ENCODE measurements around the gene TAF11L11. TPM values are rescaled to one million over a fixed set of nuclear protein-coding genes. Genes with fewer than 3 reads are reported as not detected.
"Not testable (repeated sequence)": the region's sequence is repeated elsewhere in the genome, so short reads cannot be mapped to it uniquely, and the experiment has no call there.

The TAF11L11 gene
- total RNA-seq, result not detected
- long read RNA-seq, result 0 reads

DNA sequence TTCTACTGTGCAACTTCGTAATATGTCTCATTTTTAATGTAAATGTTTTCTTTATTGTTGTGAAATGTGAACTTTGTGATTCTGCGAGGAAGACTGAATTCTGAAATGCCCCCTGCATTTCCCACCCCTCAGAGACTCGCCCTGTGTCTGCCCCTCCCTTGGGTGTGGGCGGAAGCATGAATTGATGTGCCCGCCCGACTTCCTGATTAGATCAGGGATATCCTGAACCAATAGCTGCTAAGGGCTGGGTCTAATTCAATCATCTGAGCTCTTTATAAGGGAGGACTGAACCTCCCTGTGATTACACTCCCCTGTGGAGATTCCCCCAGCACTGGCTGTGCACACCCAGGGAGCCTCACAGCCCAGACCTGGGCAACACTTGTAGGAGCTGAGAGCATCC is at the start of gene TAF11L11:
TSS of gene TAF11L11 (plus strand) at position 304 of the 400 bp plus-strand sequence.
- H3K4me1 ChIP-seq; H3K27ac ChIP-seq; H3K4me3 ChIP-seq; H3K27me3 ChIP-seq; ATAC-seq; intact Hi-C loops (cut with DNase I); H3K9me3 ChIP-seq; DNase-seq; H3K36me3 ChIP-seq: not testable (repeated sequence)

DNA sequence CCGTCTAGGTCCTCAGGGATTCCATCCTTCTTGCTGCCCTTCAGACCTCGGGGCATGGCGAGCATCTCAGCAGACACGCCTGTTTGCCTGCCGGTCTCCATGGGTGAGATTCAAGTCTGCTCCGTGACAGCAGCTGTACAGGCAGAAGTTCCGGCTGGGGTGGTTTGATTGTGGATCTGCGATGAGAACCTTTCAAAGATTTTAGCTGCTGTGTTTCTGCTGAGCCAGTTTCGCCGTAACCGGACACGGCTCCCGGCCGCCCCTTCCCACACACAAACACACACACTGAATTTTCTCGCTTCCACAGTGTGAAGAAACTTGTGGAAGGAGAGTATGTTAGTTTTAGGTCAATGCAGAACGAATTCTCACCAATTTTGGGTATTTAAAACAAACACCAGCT is 18.3 kb upstream of the TAF11L11 start, which contains the start of gene TAF11L7:
TSS of gene TAF11L7 (minus strand) at position 101 of the 400 bp plus-strand sequence.
- DNase-seq; H3K27ac ChIP-seq; H3K27me3 ChIP-seq; ATAC-seq; H3K4me3 ChIP-seq; H3K36me3 ChIP-seq; H3K4me1 ChIP-seq; H3K9me3 ChIP-seq; intact Hi-C loops (cut with DNase I): not testable (repeated sequence)

DNA sequence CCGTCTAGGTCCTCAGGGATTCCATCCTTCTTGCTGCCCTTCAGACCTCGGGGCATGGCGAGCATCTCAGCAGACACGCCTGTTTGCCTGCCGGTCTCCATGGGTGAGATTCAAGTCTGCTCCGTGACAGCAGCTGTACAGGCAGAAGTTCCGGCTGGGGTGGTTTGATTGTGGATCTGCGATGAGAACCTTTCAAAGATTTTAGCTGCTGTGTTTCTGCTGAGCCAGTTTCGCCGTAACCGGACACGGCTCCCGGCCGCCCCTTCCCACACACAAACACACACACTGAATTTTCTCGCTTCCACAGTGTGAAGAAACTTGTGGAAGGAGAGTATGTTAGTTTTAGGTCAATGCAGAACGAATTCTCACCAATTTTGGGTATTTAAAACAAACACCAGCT is 13.1 kb upstream of the TAF11L11 start, which contains the start of gene TAF11L8:
TSS of gene TAF11L8 (minus strand) at position 101 of the 400 bp plus-strand sequence.
- H3K27me3 ChIP-seq; H3K27ac ChIP-seq; H3K4me3 ChIP-seq; H3K9me3 ChIP-seq; DNase-seq; intact Hi-C loops (cut with DNase I); H3K4me1 ChIP-seq; ATAC-seq; H3K36me3 ChIP-seq: not testable (repeated sequence)

DNA sequence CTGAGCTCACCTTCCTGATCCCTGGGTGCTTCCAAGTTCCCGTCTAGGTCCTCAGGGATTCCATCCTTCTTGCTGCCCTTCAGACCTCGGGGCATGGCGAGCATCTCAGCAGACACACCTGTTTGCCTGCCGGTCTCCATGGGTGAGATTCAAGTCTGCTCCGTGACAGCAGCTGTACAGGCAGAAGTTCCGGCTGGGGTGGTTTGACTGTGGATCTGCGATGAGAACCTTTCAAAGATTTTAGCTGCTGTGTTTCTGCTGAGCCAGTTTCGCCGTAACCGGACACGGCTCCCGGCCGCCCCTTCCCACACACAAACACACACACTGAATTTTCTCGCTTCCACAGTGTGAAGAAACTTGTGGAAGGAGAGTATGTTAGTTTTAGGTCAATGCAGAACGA is 9.7 kb upstream of the TAF11L11 start, which contains the start of gene TAF11L9:
TSS of gene TAF11L9 (minus strand) at position 140 of the 400 bp plus-strand sequence.
- H3K27me3 ChIP-seq; intact Hi-C loops (cut with DNase I): not testable (repeated sequence)

DNA sequence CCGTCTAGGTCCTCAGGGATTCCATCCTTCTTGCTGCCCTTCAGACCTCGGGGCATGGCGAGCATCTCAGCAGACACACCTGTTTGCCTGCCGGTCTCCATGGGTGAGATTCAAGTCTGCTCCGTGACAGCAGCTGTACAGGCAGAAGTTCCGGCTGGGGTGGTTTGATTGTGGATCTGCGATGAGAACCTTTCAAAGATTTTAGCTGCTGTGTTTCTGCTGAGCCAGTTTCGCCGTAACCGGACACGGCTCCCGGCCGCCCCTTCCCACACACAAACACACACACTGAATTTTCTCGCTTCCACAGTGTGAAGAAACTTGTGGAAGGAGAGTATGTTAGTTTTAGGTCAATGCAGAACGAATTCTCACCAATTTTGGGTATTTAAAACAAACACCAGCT is 6.3 kb upstream of the TAF11L11 start, which contains the start of gene TAF11L10:
TSS of gene TAF11L10 (minus strand) at position 101 of the 400 bp plus-strand sequence.
- H3K9me3 ChIP-seq; DNase-seq; intact Hi-C loops (cut with DNase I); H3K4me3 ChIP-seq; H3K27ac ChIP-seq; H3K4me1 ChIP-seq; H3K27me3 ChIP-seq; ATAC-seq; H3K36me3 ChIP-seq: not testable (repeated sequence)

More for the DNA sequence above, 9.7 kb upstream of the TAF11L11 start, which contains the start of gene TAF11L9:
- ATAC-seq, H3K9me3 ChIP-seq, DNase-seq, H3K27ac ChIP-seq, H3K4me1 ChIP-seq, H3K4me3 ChIP-seq, H3K36me3 ChIP-seq: not testable (repeated sequence)

DNA sequence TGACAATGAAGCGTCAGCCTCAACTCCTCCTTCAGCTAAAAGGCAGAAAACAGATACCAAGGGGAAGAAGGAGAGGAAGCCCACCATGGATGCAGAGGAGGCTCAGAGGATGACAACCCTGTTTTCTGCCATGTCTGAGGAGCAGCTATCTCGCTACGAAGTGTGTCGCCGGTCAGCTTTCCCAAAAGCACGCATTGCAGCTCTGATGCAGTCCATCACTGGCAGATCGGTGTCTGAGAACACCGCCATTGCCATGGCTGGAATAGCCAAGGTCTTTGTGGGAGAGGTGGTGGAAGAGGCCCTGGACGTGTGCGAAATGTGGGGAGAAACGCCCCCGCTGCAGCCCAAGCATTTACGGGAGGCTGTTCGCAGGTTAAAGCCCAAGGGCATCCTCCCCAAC is 968 bp downstream of the TAF11L11 start:
- Histone ChIP-seq H3K4me1 (no peaks in the 10 kb centered on the region), H3K27me3 (no peaks in the 10 kb centered on the region), H3K36me3 (no peaks in the 10 kb centered on the region), H3K4me3 (no peak overlapping the region), H3K27ac (no peak overlapping the region), H3K9me3 (no peaks in the 10 kb centered on the region)
- intact Hi-C loops (cut with DNase I), result no loop called here
- TF ChIP-seq, protein P1, sequence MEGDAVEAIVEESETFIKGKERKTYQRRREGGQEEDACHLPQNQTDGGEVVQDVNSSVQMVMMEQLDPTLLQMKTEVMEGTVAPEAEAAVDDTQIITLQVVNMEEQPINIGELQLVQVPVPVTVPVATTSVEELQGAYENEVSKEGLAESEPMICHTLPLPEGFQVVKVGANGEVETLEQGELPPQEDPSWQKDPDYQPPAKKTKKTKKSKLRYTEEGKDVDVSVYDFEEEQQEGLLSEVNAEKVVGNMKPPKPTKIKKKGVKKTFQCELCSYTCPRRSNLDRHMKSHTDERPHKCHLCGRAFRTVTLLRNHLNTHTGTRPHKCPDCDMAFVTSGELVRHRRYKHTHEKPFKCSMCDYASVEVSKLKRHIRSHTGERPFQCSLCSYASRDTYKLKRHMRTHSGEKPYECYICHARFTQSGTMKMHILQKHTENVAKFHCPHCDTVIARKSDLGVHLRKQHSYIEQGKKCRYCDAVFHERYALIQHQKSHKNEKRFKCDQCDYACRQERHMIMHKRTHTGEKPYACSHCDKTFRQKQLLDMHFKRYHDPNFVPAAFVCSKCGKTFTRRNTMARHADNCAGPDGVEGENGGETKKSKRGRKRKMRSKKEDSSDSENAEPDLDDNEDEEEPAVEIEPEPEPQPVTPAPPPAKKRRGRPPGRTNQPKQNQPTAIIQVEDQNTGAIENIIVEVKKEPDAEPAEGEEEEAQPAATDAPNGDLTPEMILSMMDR (IDR thresholded peaks at IDR 0.05), result no peak
- ATAC-seq (no peak), DNase-seq (no peak)

DNA sequence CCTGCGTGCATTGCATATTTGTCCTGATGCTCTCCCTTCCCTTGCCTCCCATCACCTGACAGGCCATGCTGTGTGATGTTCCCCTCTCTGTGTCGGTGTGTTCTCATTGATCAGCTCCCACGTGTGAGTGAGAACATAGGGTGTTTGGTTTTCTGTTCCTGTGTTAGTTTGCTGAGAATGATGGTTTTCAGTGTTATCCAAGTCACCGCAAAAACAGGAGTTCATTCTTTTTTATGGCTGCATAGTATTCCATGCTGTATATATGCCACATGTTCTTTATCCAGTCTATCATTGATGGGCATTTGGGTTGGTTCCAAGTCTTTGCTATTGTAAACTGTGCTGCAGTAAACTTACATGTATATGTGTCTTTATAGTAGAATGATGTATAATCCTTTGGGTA is 3.5 kb downstream of the TAF11L11 start:
- intact Hi-C loops (cut with DNase I); ATAC-seq; H3K27ac ChIP-seq; H3K4me1 ChIP-seq; H3K4me3 ChIP-seq; H3K9me3 ChIP-seq; H3K27me3 ChIP-seq; H3K36me3 ChIP-seq; DNase-seq: not testable (repeated sequence)

DNA sequence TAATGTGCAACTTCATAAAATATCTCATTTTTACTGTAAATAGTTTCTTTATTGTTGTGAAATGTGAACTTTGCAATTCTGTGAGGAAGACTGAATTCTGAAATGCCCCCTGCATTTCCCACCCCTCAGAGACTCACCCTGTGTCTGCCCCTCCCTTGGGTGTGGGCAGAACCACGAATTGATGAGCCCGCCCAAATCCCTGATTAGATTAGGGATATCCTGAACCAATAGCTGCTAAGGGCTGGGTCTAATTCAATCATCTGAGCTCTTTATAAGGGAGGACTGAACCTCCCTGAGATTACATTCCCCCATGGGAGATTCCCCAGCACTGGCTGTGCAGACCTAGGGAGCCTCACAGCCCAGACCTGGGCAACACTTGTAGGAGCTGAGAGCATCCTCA is 6.1 kb downstream of the TAF11L11 start, which contains the start of gene TAF11L12:
TSS of gene TAF11L12 (plus strand) at position 301 of the 400 bp plus-strand sequence.
- H3K27ac ChIP-seq; H3K9me3 ChIP-seq; H3K27me3 ChIP-seq; H3K4me3 ChIP-seq; ATAC-seq; H3K4me1 ChIP-seq; intact Hi-C loops (cut with DNase I); H3K36me3 ChIP-seq; DNase-seq: not testable (repeated sequence)

DNA sequence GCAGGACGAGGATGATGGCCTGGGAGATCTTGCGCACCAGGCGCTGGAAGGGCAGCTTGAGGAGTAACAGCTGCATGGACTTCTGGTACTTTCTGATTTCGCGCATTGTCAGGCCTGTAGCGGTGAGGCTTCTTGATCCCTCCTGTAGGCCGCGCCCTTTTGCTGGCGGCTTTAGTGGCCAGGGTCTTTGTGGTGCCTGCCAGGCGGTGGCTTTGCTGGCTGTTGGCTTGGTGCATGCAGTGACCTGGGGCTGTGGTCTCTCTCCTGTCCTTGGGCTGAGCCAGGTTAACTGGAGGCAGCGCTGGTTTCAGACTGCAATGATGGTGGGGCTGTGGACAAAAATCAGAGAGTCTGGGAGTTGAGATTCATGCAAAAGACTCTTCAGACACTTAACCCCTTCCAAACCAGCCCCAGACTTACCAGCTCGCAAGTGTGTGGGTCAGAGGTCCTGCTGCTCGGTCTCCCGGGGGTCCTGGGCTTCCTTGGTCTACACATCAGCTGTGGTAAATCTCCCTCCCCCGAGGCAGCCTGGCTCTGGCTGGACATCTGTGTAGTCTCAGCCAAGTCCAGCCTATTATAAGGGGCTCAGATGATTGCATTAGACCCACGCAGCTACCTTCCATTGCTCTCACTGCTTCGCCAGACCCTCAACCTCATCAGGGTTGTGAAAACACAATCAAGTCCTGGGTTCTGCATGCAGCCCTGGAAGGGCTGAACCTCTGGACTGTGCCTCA is 11.1 kb downstream of the TAF11L11 start:
- no peaks in the 10 kb centered on the region for H3K9me3 ChIP-seq
- H3K4me1 ChIP-seq, result no peaks in the 10 kb centered on the region
- H3K27ac ChIP-seq, result no peak overlapping the region
- TF ChIP-seq, protein P1 (IDR thresholded peaks at IDR 0.05), result no peak
- H3K36me3 ChIP-seq, result no peaks in the 10 kb centered on the region
- DNase-seq (no peak), ATAC-seq (no peak)
- intact Hi-C loops (cut with DNase I), result no loop called here
- no peaks in the 10 kb centered on the region for H3K27me3 ChIP-seq
- H3K4me3 ChIP-seq, result no peak overlapping the region
